Measurements from ENCODE around the gene RAB8B.

DNA sequence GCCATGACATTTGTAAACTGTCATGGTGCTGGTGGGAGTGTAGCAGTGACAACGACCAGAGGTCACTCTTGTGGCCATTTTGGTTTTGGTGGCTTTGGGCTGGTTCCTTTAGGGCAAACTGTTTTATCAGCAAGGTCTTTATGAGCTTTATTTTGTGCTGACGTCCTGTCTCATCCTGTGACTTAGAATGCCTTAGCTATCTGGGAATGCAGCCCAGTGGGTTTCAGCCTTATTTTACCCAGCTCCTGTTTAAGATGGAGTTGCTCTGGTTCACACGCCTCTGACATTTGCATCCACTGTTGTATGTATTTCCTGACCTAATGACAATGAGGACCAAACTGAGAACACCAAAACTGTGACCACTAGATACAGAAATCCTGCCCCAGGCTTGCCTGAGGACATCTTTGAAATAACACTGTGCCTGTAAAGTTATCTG lies 37.6 kb downstream of the RAB8B start:
- TF ChIP-seq, protein P1, sequence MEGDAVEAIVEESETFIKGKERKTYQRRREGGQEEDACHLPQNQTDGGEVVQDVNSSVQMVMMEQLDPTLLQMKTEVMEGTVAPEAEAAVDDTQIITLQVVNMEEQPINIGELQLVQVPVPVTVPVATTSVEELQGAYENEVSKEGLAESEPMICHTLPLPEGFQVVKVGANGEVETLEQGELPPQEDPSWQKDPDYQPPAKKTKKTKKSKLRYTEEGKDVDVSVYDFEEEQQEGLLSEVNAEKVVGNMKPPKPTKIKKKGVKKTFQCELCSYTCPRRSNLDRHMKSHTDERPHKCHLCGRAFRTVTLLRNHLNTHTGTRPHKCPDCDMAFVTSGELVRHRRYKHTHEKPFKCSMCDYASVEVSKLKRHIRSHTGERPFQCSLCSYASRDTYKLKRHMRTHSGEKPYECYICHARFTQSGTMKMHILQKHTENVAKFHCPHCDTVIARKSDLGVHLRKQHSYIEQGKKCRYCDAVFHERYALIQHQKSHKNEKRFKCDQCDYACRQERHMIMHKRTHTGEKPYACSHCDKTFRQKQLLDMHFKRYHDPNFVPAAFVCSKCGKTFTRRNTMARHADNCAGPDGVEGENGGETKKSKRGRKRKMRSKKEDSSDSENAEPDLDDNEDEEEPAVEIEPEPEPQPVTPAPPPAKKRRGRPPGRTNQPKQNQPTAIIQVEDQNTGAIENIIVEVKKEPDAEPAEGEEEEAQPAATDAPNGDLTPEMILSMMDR (IDR thresholded peaks at IDR 0.05) = no peak
- TF ChIP-seq POLR2AphosphoS5 (IDR thresholded peaks at IDR 0.05) = no peak
- no peak for TF ChIP-seq POLR2A (IDR thresholded peaks at IDR 0.05; ENCODE audit: low read depth)
